NCI-H2227 (cell line): ENCODE measurements around the gene IQGAP2.

Experiments
- DNase-seq: peaks from one replicate; lab custom pipeline; 2025; ENCODE audit not compliant: unreplicated experiment; lab: John Stamatoyannopoulos, UW

IQGAP2 gene

GRCh38 chr5:76473009-76473336, 69.9 kb downstream of the IQGAP2 start:
- DNase-seq: no peak

- no peak for DNase-seq
Observed at GRCh38 chr5:76473661-76474060, 70.6 kb downstream of the IQGAP2 start.

- no peak for DNase-seq
Observed at GRCh38 chr5:76474377-76474776, 71.3 kb downstream of the IQGAP2 start.

- no peak for DNase-seq
Observed at GRCh38 chr5:76475385-76475784, 72.3 kb downstream of the IQGAP2 start.

- no peak for DNase-seq
Observed at GRCh38 chr5:76475936-76476335, 72.9 kb downstream of the IQGAP2 start.

- DNase-seq: no peak
Observed at GRCh38 chr5:76476474-76477038, 73.5 kb downstream of the IQGAP2 start.

- DNase-seq: no peak
Observed at GRCh38 chr5:76477061-76477460, 74.0 kb downstream of the IQGAP2 start.

- DNase-seq: no peak
Observed at GRCh38 chr5:76477571-76477970, 74.5 kb downstream of the IQGAP2 start.

GRCh38 chr5:76479281-76479680, 76.2 kb downstream of the IQGAP2 start:
- DNase-seq: no peak

- DNase-seq: no peak
Observed at GRCh38 chr5:76479973-76480667, 77.0 kb downstream of the IQGAP2 start.

- DNase-seq: no peak
Observed at GRCh38 chr5:76482984-76483383, 79.9 kb downstream of the IQGAP2 start.

GRCh38 chr5:76483433-76483832, 80.3 kb downstream of the IQGAP2 start:
- no peak for DNase-seq

GRCh38 chr5:76483881-76484280, 80.8 kb downstream of the IQGAP2 start:
- no peak for DNase-seq

GRCh38 chr5:76485511-76485910, 82.4 kb downstream of the IQGAP2 start:
- DNase-seq: no peak

- no peak for DNase-seq
Observed at GRCh38 chr5:76487386-76487785, 84.3 kb downstream of the IQGAP2 start.

- DNase-seq: no peak
Observed at GRCh38 chr5:76487821-76488220, 84.7 kb downstream of the IQGAP2 start.

- no peak for DNase-seq
Observed at GRCh38 chr5:76488969-76489368, 85.9 kb downstream of the IQGAP2 start.

GRCh38 chr5:76489877-76490688, 87.0 kb downstream of the IQGAP2 start:
- no peak for DNase-seq

GRCh38 chr5:76490960-76491359, 87.9 kb downstream of the IQGAP2 start:
- DNase-seq: no peak

- DNase-seq: no peak
Observed at GRCh38 chr5:76492819-76493189, 89.7 kb downstream of the IQGAP2 start.

- no peak for DNase-seq
Observed at GRCh38 chr5:76493190-76493837, 90.2 kb downstream of the IQGAP2 start.

- no peak for DNase-seq
Observed at GRCh38 chr5:76494201-76494600, 91.1 kb downstream of the IQGAP2 start.
